Measurements from ENCODE around the gene FYB2.

The FYB2 gene

DNA sequence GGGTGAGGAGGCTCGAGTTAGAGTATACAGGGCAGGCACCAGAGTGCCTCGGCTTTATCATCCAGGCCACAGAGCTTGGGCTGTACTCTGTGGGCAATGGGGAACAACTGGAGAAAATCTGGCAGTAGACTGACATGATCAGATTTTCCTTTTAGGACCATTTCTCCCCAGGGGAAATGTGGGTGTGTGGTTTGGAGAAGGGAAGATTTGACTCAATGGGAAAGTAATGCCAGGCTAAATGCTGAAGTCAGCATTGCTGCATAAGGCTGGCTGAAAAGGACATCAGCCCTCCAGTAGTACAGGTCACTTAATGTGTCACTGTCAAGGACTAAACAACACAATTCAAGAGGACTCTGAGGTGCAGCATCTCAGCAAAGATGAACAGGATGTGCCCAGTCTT lies 5.0 kb downstream of the FYB2 start:
- TF ChIP-seq, protein P1, sequence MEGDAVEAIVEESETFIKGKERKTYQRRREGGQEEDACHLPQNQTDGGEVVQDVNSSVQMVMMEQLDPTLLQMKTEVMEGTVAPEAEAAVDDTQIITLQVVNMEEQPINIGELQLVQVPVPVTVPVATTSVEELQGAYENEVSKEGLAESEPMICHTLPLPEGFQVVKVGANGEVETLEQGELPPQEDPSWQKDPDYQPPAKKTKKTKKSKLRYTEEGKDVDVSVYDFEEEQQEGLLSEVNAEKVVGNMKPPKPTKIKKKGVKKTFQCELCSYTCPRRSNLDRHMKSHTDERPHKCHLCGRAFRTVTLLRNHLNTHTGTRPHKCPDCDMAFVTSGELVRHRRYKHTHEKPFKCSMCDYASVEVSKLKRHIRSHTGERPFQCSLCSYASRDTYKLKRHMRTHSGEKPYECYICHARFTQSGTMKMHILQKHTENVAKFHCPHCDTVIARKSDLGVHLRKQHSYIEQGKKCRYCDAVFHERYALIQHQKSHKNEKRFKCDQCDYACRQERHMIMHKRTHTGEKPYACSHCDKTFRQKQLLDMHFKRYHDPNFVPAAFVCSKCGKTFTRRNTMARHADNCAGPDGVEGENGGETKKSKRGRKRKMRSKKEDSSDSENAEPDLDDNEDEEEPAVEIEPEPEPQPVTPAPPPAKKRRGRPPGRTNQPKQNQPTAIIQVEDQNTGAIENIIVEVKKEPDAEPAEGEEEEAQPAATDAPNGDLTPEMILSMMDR (conservative IDR thresholded peaks at IDR 0.05; ENCODE audit: low read depth, low read length), result no peak
- DNase-seq (ENCODE audit: low read depth), result no peak
- H3K4me3 ChIP-seq (ENCODE audit: low read length), result no peak overlapping the region

DNA sequence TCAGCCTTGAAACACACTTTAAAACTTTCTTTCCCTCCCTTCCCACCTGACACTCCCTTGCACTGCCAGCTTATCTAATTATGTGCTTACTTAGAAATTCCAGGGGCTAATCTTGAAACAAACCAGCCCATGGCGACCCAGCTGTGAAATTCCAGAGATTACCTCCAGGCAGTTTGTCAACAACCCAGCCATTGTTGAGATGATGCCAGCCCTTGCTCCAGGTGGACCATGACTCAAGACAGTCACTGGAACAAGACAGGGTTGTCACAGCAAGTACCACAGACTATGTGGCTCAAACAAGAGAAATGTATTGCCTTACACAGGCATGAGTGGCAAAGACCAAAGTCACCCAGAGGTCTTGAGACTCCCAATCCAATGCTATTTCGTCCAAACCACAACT lies 7.9 kb downstream of the FYB2 start:
- DNase-seq (ENCODE audit: low read depth), result peak; percentile 83
- TF ChIP-seq, protein P1 (conservative IDR thresholded peaks at IDR 0.05; ENCODE audit: low read depth, low read length), result no peak
- no peak overlapping the region for H3K4me3 ChIP-seq (ENCODE audit: low read length)

DNA sequence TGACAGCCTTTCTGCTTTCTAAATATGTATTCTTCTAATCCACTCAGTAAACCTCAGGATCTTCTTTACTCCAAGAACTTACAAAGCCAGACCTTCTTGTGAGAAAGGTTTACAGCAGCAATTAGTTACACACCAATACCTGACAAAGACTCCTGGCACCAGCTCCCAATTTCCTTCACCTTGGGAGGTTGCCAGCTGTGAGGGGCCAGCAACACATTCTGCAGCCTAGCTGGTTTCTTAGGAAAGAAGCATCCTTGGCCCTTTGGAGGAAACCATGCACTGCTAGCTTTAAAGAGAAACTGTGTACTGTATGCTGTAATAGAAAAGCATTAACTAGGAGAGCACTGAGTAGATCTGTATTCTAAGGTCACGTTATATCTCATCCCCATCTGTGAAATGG lies 10.8 kb downstream of the FYB2 start:
- H3K4me3 ChIP-seq (ENCODE audit: low read length), result no peak overlapping the region
- DNase-seq (ENCODE audit: low read depth), result no peak
- TF ChIP-seq, protein P1 (conservative IDR thresholded peaks at IDR 0.05; ENCODE audit: low read depth, low read length), result no peak

DNA sequence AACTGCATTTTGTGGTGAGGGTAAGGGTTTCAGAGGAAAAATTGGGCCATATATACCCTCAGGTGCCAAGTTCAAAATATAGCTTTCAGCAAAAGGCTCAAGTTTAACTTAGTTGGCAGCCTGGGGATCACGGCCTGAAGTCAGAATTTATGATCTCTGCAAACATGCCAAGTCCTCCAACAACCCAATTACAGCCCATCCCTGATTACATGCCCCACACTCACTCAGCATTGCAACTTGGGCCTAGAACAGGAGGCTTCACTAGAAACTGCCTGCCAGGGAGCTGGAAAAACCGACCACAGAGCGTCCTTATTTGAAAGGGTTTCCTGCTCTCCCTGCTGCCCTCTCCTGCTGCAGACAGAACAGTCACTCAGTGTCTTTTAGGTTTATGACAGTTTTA lies 12.4 kb downstream of the FYB2 start:
- TF ChIP-seq, protein P1 (conservative IDR thresholded peaks at IDR 0.05; ENCODE audit: low read depth, low read length), result peak; percentile 33
- no peak for DNase-seq (ENCODE audit: low read depth)

DNA sequence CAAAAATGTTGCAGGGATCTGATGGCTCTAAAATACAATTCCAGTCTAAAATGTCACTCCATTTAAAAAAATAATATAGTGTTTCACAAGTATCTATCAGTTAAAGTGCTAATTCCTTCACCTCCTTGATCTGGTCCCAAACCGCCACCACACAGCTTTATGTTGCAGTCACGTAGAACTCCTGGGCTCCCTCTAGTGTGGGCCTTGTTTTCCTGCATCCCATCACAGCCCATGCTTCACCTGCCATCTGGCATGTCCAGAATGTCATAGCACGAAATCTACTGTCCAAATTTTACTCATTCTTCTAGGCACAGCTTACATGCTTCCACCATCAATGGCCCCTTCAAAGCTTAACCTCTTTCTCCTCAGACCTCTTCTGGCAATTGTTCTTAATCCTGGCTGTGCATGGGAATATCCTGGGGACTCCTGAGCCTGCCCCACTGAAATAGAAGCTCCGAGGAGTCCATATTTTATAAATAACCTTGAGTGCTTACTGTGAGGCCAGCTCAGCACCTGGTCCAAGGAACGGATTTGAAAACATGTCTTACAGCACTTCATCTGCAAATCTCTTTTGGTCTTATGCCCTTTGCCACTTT lies 15.5 kb downstream of the FYB2 start:
- TF ChIP-seq, protein P1 (conservative IDR thresholded peaks at IDR 0.05; ENCODE audit: low read depth, low read length), result peak; percentile 69
- DNase-seq (ENCODE audit: low read depth), result no peak

More for the DNA sequence above, 12.4 kb downstream of the FYB2 start:
- H3K4me3 ChIP-seq (ENCODE audit: low read length), result no peak overlapping the region

DNA sequence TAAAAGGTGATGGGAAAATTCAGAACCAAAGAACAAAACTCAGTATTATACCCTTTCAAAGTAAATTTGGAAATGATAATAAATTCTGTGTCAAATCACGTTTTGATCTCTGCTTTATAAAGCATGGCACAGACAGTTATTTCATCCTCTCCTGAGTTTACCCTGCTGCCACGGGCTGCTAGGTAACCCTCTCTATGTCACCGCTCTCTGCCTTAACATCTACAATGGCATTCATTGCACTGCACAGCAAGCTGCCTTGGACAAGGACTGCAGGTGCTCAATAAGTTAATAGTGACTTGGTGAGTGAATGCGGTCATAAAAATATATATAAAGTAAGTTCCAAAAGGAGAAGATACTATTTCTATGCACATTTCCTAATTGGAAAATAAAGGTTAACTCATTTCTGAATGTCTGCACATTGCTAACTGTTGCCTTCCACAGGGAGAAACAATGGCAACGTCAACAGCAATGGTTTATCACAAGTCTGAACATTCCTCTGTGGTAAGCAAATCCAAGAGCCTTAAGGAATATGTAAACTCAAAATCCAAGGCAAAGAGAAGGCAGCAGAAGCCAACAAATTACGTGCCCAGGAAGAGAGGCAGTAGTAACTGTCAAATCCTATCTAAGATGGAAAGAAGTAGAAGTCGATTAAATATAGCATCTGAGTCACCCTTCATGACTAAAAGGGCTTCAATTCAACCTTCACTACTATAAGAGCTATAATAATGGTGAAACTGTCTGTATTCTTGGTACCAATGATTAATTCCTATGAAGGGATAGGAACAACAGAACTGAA lies 19.4 kb downstream of the FYB2 start:
- TF ChIP-seq, protein P1 (conservative IDR thresholded peaks at IDR 0.05; ENCODE audit: low read depth, low read length), result no peak

More for the DNA sequence above, 15.5 kb downstream of the FYB2 start:
- H3K4me3 ChIP-seq (ENCODE audit: low read length), result no peak overlapping the region

DNA sequence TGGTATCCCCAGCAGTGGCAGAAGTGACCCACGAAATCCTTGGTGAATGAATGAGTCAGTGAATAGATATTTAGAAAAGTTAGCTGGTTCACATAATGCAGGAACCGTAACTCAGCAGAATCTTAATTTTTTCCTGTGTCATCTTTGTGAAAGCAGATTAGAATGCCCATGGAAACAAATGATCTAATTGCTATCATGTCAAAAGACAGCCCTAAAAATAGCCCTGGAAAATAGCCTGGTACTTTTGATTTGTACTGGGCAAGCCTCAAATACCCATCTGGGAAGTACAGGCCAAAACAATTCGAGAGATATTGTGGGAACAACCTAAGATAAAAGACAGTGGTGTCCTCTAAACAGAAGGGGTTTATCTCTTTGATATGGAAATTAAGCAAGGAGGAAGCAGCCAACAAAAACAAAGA lies 21.1 kb downstream of the FYB2 start:
- TF ChIP-seq, protein P1 (conservative IDR thresholded peaks at IDR 0.05; ENCODE audit: low read depth, low read length), result no peak
- no peak for DNase-seq (ENCODE audit: low read depth)
- no peak overlapping the region for H3K4me3 ChIP-seq (ENCODE audit: low read length)

More for the DNA sequence above, 19.4 kb downstream of the FYB2 start:
- no peak overlapping the region for H3K4me3 ChIP-seq (ENCODE audit: low read length)
- peak; percentile 92 for DNase-seq (ENCODE audit: low read depth)
